PC-9 (cell line): Measurements from ENCODE around the gene CKAP2L. TPM values are rescaled to one million over a fixed set of nuclear protein-coding genes. Genes with fewer than 3 reads are reported as not detected.

ENCODE experiments used
- BruUV-seq: library from RNA; stranded (reverse); fragments of 400-500 nt; replicated peaks from 2 replicates; lab custom pipeline; 2021; lab: Mats Ljungman, UMichigan
- CTCF ChIA-PET: fragments of 300-600 bp; sonication (Branson Sonifier 250); formaldehyde crosslinking; loops from one replicate; lab custom pipeline; 2022; ENCODE audit warnings: antibody characterized with exemption; lab: Charles Lee
- POLR2A ChIA-PET: fragments of 300-600 bp; sonication (Branson Sonifier 250); formaldehyde crosslinking; loops from one replicate; lab custom pipeline; 2022; ENCODE audit warnings: antibody characterized with exemption; ENCODE audit not compliant: unreplicated experiment; lab: Charles Lee
- DNase-seq, 2 experiments: peaks; one replicate each; pipeline versions ENCODE4 v3.0.0 to v3.0.0-alpha.2; 2015 to 2022; ENCODE audit warnings: mixed read lengths in 1 of 2
- H2AFZ ChIP-seq: fragments of 200-600 bp; sonication (generic); 2 replicates; pipeline ENCODE4 v1.8.1; 2017; ENCODE audit warnings: antibody characterized with exemption
- H3F3A ChIP-seq: fragments of 200-600 bp; sonication (generic); 2 replicates; pipeline ENCODE4 v1.8.1; 2017; ENCODE audit warnings: antibody characterized with exemption, mild to moderate bottlenecking, low read depth; ENCODE audit not compliant: insufficient read depth
- H3K27ac ChIP-seq: fragments of 200-600 bp; sonication (generic); 2 replicates; pipeline ENCODE4 v1.6.1; 2016; ENCODE audit warnings: mixed run types
- H3K27me3 ChIP-seq: fragments of 200-600 bp; sonication (generic); 2 replicates; pipeline ENCODE4 v1.6.1; 2016; ENCODE audit warnings: low read depth, mixed run types; ENCODE audit not compliant: insufficient read depth
- H3K36me3 ChIP-seq: fragments of 200-600 bp; sonication (generic); 2 replicates; pipeline ENCODE4 v1.6.1; 2016; ENCODE audit warnings: low read depth, mixed run types
- H3K4me1 ChIP-seq: fragments of 200-600 bp; sonication (generic); replicated peaks from 2 replicates; pipeline ENCODE4 v1.6.1; 2016; ENCODE audit warnings: mixed run types; ENCODE audit not compliant: insufficient read depth
- H3K4me2 ChIP-seq: fragments of 200-600 bp; sonication (generic); 2 replicates; pipeline ENCODE4 v1.6.1; 2017; ENCODE audit warnings: mixed run types
- H3K4me3 ChIP-seq: fragments of 200-600 bp; sonication (generic); 2 replicates; pipeline ENCODE4 v1.6.1; 2016; ENCODE audit warnings: mixed run types
- H3K79me2 ChIP-seq: fragments of 200-600 bp; sonication (generic); 2 replicates; pipeline ENCODE4 v1.6.1; 2017; ENCODE audit warnings: low read depth, mixed run types
- H3K9me2 ChIP-seq: fragments of 200-600 bp; sonication (generic); 2 replicates; pipeline ENCODE4 v1.8.1; 2017; ENCODE audit warnings: mild to moderate bottlenecking; ENCODE audit not compliant: insufficient read depth
- H3K9me3 ChIP-seq: fragments of 200-600 bp; sonication (generic); 2 replicates; pipeline ENCODE4 v1.8.1; 2016; ENCODE audit warnings: low read depth; ENCODE audit not compliant: insufficient read depth
- H4K20me1 ChIP-seq: fragments of 200-600 bp; sonication (generic); 2 replicates; pipeline ENCODE4 v1.8.1; 2017; ENCODE audit not compliant: insufficient read depth
- EZH2 ChIP-seq: fragments of 200-600 bp; sonication (generic); IDR thresholded peaks from 2 replicates; pipeline ENCODE4 v1.8.0; 2017; ENCODE audit warnings: antibody characterized with exemption, low read depth
- intact Hi-C: fragments of 100-400 bp; cut with micrococcal nuclease; formaldehyde crosslinking; loops from one replicate; pipeline ENCODE4 v1.10.0; 2022; ENCODE audit not compliant: unreplicated experiment
- total RNA-seq: library from RNA; stranded (reverse); gene quantifications from 2 replicates; pipeline ENCODE4 v1.2.3, GENCODE V29; 2021
- TF ChIP-seq, protein P1 (sequence below): fragments of 200-600 bp; sonication (generic); conservative IDR thresholded peaks from 2 replicates; pipeline ENCODE4 v1.6.1; 2017; ENCODE audit warnings: mixed run types, antibody characterized with exemption, mild to moderate bottlenecking, moderate library complexity

Gene CKAP2L
- total RNA-seq, 1 experiment from 2014 or later, result 28.7 TPM

GRCh38 chr2:112774536-112775285 lies 10.3 kb upstream of the CKAP2L start:
- no peak overlapping the region for H3K4me3 ChIP-seq
- DNase-seq, result no peak
- H3K79me2 ChIP-seq, result no peaks in the 10 kb centered on the region
- no peak overlapping the region for H3K4me2 ChIP-seq
- intact Hi-C loops, result no loop called here
- H2AFZ ChIP-seq, result no peak overlapping the region
- no peak overlapping the region for H3K27ac ChIP-seq
- H3K9me3 ChIP-seq, result no peaks in the 10 kb centered on the region; the same call in none of the 2 replicates
- BruUV-seq, result no TSS peak
- TF ChIP-seq EZH2, result no peak
- TF ChIP-seq, protein P1, sequence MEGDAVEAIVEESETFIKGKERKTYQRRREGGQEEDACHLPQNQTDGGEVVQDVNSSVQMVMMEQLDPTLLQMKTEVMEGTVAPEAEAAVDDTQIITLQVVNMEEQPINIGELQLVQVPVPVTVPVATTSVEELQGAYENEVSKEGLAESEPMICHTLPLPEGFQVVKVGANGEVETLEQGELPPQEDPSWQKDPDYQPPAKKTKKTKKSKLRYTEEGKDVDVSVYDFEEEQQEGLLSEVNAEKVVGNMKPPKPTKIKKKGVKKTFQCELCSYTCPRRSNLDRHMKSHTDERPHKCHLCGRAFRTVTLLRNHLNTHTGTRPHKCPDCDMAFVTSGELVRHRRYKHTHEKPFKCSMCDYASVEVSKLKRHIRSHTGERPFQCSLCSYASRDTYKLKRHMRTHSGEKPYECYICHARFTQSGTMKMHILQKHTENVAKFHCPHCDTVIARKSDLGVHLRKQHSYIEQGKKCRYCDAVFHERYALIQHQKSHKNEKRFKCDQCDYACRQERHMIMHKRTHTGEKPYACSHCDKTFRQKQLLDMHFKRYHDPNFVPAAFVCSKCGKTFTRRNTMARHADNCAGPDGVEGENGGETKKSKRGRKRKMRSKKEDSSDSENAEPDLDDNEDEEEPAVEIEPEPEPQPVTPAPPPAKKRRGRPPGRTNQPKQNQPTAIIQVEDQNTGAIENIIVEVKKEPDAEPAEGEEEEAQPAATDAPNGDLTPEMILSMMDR, result no peak
- H3K9me2 ChIP-seq, result no peaks in the 10 kb centered on the region; the same call in 1 of the 2 replicates
- H3F3A ChIP-seq, result peaks cover 5% of the 10 kb centered on the region; the same call in 1 of the 2 replicates
- H3K27me3 ChIP-seq, result no peaks in the 10 kb centered on the region
- no peaks in the 10 kb centered on the region for H4K20me1 ChIP-seq
- POLR2A ChIA-PET, result interaction anchor here (0.6 kb wide), 1 partner anchor 683 kb away, joined by 3 read pairs; no protein-coding TSS in a partner anchor
- no peaks in the 10 kb centered on the region for H3K4me1 ChIP-seq
- CTCF ChIA-PET, result no interaction called here
- H3K36me3 ChIP-seq, result no peaks in the 10 kb centered on the region

- Histone ChIP-seq H3K9me3 (no peaks in the 10 kb centered on the region; the same call in 1 of the 2 replicates), H3K27me3 (no peaks in the 10 kb centered on the region), H3K4me1 (peaks cover 4% of the 10 kb centered on the region; the same call in 1 of the 2 replicates), H3K27ac (no peak overlapping the region), H3K9me2 (no peaks in the 10 kb centered on the region), H3F3A (peaks cover 8% of the 10 kb centered on the region; the same call in 1 of the 2 replicates), H2AFZ (no peak overlapping the region), H3K4me3 (no peak overlapping the region), H3K36me3 (no peaks in the 10 kb centered on the region), H4K20me1 (no peaks in the 10 kb centered on the region), H3K79me2 (no peaks in the 10 kb centered on the region), H3K4me2 (no peak overlapping the region)
- intact Hi-C loops, result no loop called here
- POLR2A ChIA-PET, result interaction anchor here (0.7 kb wide), 1 partner anchor 16 kb away, joined by 3 read pairs; no protein-coding TSS in a partner anchor
- no peak for TF ChIP-seq EZH2
- TF ChIP-seq, protein P1, result no peak
- CTCF ChIA-PET, result no interaction called here
- DNase-seq, result no peak
- BruUV-seq, result no TSS peak
Measured at GRCh38 chr2:112773556-112773955, 9.1 kb upstream of the CKAP2L start.

GRCh38 chr2:112772911-112773475 lies 8.6 kb upstream of the CKAP2L start:
- Histone ChIP-seq H3K4me3 (no peak overlapping the region), H3K36me3 (no peaks in the 10 kb centered on the region), H3K27me3 (no peaks in the 10 kb centered on the region), H3K27ac (no peak overlapping the region), H2AFZ (no peak overlapping the region), H3K9me3 (no peaks in the 10 kb centered on the region; the same call in 1 of the 2 replicates), H3K79me2 (no peaks in the 10 kb centered on the region), H3K9me2 (no peaks in the 10 kb centered on the region), H3F3A (peaks cover 14% of the 10 kb centered on the region; the same call in 1 of the 2 replicates), H3K4me1 (peaks cover 5% of the 10 kb centered on the region), H3K4me2 (no peak overlapping the region), H4K20me1 (no peaks in the 10 kb centered on the region)
- POLR2A ChIA-PET, result interaction anchor here (0.6 to 0.7 kb wide), 2 partner anchors 16 to 371 kb away, joined by 3 to 4 read pairs; no protein-coding TSS in a partner anchor
- no peak for TF ChIP-seq EZH2
- TF ChIP-seq, protein P1, result no peak
- CTCF ChIA-PET, result no interaction called here
- DNase-seq, result no peak
- intact Hi-C loops, result no loop called here
- BruUV-seq, result no TSS peak
